SU-DHL-6 (cell line): ENCODE measurements around the gene LEPROT.
A peak's percentile ranks its signal among the peaks of the same experiment; 100 is the strongest.

ENCODE experiments used
- EZH2phosphoT487 ChIP-seq: fragments of 200-600 bp; sonication (generic), shearing (Covaris generic); conservative IDR thresholded peaks from 2 replicates; pipeline ENCODE4 v1.6.1; 2018; ENCODE audit warnings: mild to moderate bottlenecking, antibody characterized with exemption, low read length, moderate library complexity, mixed read lengths
- TF ChIP-seq, protein P1 (sequence below): fragments of 200-600 bp; sonication (generic); IDR thresholded peaks from one replicate; pipeline ENCODE4 v1.5.1; 2017; ENCODE audit warnings: antibody characterized with exemption, mild to moderate bottlenecking, low read length, moderate library complexity; ENCODE audit not compliant: insufficient read depth, poor library complexity, severe bottlenecking

DNA sequence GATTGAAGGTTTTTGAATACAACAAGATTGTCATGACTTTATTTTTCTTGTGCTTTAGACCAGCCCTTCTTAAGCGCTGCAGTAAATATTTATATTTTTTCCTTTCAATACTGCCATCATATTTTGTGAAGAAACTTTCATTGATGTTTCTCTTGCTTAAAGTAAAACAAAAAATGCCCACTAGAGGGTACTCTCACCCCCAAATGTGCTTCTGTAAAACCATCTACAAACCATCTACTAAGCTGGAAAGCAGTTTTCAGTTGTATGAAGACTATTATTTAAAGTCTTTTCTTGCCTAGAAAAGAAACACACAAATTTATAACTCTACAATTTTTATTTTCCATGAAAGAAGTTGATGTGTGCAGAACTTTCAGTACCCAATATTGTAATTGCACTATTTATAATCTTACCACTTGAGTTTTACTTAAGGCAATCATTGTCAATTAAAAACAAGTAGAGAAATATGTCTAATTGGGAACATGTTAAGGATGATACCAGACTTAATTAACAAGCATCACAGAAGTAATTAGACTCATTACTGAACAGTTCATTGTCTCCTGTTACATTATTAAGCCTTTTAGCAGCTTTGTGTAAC lies 10.7 kb downstream of the LEPROT start:
- TF ChIP-seq, protein P1, sequence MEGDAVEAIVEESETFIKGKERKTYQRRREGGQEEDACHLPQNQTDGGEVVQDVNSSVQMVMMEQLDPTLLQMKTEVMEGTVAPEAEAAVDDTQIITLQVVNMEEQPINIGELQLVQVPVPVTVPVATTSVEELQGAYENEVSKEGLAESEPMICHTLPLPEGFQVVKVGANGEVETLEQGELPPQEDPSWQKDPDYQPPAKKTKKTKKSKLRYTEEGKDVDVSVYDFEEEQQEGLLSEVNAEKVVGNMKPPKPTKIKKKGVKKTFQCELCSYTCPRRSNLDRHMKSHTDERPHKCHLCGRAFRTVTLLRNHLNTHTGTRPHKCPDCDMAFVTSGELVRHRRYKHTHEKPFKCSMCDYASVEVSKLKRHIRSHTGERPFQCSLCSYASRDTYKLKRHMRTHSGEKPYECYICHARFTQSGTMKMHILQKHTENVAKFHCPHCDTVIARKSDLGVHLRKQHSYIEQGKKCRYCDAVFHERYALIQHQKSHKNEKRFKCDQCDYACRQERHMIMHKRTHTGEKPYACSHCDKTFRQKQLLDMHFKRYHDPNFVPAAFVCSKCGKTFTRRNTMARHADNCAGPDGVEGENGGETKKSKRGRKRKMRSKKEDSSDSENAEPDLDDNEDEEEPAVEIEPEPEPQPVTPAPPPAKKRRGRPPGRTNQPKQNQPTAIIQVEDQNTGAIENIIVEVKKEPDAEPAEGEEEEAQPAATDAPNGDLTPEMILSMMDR, result peak; percentile 57
- TF ChIP-seq EZH2phosphoT487, result no peak
